IPS-11a (cell line): ENCODE data around the gene OTOF.

Experiments used
- H3K4me3 ChIP-seq: one replicate; pipeline ENCODE4 v1.5.1; 2013; ENCODE audit warnings: low read depth, low read length, control low read depth

OTOF gene

DNA sequence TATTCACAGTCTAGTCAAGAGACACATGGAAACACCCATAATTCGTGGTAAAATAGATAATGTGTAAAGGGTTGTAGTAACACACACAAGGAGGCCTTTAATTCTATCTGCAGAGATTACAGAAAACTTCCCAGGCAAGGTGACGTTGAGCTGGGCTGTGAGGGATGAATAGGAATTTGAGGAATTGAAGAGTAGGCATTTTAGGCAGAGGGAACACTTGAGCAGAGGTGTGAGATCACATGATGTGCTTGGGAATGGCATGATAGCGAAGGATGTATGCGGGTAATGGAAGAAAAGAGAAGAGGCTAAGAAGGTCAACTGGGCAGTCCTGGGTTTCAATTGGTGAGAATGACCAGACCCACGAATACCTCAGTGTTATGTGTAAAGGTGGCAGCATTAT lies 56.0 kb downstream of the OTOF start:
- no peak overlapping the region for H3K4me3 ChIP-seq

DNA sequence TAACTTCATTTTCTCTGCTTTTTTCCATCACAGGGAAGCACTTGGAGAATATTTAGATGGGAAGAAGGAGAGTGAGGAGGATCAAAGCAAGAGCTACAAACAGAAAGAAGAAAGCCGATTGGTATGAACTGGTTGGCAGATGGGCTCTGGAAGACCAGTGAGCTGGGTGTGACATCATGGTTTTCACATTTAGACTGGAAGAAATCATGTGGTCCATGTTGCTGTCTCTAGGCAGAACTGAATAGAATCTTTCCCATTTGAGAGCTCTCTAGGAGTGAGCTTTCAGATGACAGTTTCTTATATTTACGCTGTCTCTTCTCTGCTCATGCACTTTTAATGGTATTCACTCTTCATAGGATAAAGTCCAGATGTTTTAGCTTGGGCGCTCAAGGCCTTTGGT lies 63.6 kb downstream of the OTOF start:
- H3K4me3 ChIP-seq, result no peak overlapping the region

DNA sequence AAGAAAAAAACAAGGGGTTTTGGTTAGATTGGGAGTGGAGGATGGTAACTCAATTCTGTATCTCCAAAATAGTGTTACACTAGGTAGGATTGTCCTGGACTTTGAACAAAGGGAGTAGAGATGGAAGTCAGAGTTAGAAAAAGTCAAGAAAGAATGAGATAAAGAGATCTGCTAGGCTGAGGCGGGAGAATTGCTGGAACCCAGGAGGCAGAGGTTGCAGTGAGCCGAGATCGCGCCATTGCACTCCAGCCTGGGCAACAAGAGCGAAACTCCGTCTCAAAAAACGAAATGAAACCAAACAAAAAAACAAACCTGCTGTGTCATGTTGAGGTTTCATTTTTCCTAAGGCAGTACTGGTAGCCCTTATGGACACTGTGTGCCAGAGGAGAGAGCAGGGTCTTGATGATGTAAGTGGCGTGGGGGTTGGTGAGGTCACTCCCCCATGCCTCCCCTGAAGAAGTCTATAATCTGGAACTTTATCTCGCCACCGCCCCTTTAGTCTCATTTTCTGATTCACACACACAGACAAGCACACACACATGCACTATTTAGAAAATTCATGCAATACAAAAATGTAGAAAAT lies 65.7 kb downstream of the OTOF start:
- H3K4me3 ChIP-seq, result no peak overlapping the region

GRCh38 chr2:26411419-26411818 lies 66.5 kb downstream of the OTOF start:
- H3K4me3 ChIP-seq, result no peak overlapping the region

DNA sequence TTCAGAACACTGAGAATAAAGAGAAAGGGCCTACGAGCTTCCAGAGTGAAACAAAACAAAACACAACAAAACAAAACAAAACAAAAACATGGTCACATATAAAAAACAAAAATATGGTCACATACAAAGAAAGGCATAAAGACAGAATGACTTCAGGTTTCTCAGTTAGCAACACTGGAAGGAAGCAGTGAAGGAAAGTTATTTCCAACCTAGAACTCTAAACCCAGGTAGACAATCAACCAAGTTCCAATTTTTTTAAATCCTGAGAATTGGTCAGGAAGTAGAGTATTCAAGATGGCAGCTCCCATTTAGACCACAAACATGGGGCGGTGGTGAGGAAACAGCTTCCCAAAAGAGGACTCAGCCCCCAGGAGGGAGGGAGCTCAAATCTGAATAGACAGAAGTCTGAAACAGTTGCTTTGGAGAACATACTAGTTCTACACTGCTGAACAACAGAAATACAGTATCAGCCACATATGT lies 67.1 kb downstream of the OTOF start:
- H3K4me3 ChIP-seq, result no peak overlapping the region

GRCh38 chr2:26409785-26410184 lies 68.1 kb downstream of the OTOF start:
- H3K4me3 ChIP-seq, result no peak overlapping the region

- no peak overlapping the region for H3K4me3 ChIP-seq
Observed at GRCh38 chr2:26407526-26407925, 70.4 kb downstream of the OTOF start.
